ENCODE measurements around the gene CRADD. TPM values are rescaled to one million over a fixed set of nuclear protein-coding genes. Genes with fewer than 3 reads are reported as not detected.

Gene CRADD
- total and polyA plus RNA-seq, 10 of the 15 experiments (the other 5 are each of a cell fraction or from before 2014, with no cell fraction given), result 7.6 to 15.5 (median 11.7) TPM

DNA sequence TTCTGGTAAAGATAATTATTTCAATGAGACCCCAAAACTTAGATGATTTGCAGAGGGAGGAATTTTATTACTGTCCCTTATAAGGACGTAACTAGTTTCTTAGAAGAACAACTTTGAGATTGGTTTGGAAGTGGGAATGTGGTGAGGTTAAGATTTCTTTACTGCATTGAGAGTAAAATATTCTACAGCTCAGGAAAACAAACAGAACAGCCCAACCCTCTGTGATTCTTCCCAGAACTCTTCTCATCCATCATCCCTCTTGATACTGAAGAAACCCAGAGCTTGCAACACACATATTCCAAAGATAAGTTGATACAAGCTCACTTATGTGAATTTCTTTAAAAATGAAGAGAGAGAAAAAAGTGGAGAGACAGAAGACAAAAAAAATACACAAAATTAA lies 234.2 kb downstream of the CRADD start:
- TF ChIP-seq NR2F1 (conservative IDR thresholded peaks at IDR 0.05) (no peak), SRF (IDR thresholded peaks at IDR 0.05; ENCODE audit: low read depth in 2 of 2, low read length in 2 of 2) (no peak), YY1 (IDR thresholded peaks at IDR 0.05; ENCODE audit: low read depth, low read length) (no peak), POLR2AphosphoS2 (IDR thresholded peaks at IDR 0.05; ENCODE audit: low read depth, low read length) (no peak), SIX5 (IDR thresholded peaks at IDR 0.05; ENCODE audit: low read depth, low read length, severe bottlenecking) (no peak), ZNF687 (IDR thresholded peaks at IDR 0.05) (no peak), ZNF592 (IDR thresholded peaks at IDR 0.05) (no peak), KLF5 (IDR thresholded peaks at IDR 0.05; ENCODE audit: partially characterized antibody) (no peak), ZNF384 (IDR thresholded peaks at IDR 0.05; ENCODE audit: borderline replicate concordance, low read depth, low read length) (no peak), ZNF622 (IDR thresholded peaks at IDR 0.05) (no peak)
- TF ChIP-seq, protein P1, sequence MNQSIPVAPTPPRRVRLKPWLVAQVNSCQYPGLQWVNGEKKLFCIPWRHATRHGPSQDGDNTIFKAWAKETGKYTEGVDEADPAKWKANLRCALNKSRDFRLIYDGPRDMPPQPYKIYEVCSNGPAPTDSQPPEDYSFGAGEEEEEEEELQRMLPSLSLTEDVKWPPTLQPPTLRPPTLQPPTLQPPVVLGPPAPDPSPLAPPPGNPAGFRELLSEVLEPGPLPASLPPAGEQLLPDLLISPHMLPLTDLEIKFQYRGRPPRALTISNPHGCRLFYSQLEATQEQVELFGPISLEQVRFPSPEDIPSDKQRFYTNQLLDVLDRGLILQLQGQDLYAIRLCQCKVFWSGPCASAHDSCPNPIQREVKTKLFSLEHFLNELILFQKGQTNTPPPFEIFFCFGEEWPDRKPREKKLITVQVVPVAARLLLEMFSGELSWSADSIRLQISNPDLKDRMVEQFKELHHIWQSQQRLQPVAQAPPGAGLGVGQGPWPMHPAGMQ (IDR thresholded peaks at IDR 0.05; ENCODE audit: borderline replicate concordance), result no peak
- TF ChIP-seq, protein P2, sequence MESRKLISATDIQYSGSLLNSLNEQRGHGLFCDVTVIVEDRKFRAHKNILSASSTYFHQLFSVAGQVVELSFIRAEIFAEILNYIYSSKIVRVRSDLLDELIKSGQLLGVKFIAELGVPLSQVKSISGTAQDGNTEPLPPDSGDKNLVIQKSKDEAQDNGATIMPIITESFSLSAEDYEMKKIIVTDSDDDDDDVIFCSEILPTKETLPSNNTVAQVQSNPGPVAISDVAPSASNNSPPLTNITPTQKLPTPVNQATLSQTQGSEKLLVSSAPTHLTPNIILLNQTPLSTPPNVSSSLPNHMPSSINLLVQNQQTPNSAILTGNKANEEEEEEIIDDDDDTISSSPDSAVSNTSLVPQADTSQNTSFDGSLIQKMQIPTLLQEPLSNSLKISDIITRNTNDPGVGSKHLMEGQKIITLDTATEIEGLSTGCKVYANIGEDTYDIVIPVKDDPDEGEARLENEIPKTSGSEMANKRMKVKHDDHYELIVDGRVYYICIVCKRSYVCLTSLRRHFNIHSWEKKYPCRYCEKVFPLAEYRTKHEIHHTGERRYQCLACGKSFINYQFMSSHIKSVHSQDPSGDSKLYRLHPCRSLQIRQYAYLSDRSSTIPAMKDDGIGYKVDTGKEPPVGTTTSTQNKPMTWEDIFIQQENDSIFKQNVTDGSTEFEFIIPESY (IDR thresholded peaks at IDR 0.05), result no peak
- no TSS peak for BruUV-seq (replicated peaks)
- ATAC-seq, result no peak
- Histone ChIP-seq H3K9me3 (replicated peaks; ENCODE audit: control insufficient read depth, insufficient read depth, low read length) (no peaks in the 10 kb centered on the region), H3K4me2 (ENCODE audit: control insufficient read depth, insufficient read depth) (no peak overlapping the region), H2AFZ (ENCODE audit: control insufficient read depth, low read depth, low read length) (no peak overlapping the region), H3K4me3 (no peak overlapping the region), H3K9ac (ENCODE audit: control insufficient read depth, insufficient read depth, low read length) (no peak overlapping the region), H3K36me3 (ENCODE audit: control insufficient read depth in 2 of 2, insufficient read depth in 2 of 2, low read length in 1 of 2) (no peaks in the 10 kb centered on the region), H3K27ac (ENCODE audit: control insufficient read depth, insufficient read depth) (no peak overlapping the region), H3K27me3 (replicated peaks in 1 of 2; ENCODE audit: control insufficient read depth in 2 of 2, insufficient read depth in 2 of 2, low read length in 1 of 2) (no peaks in the 10 kb centered on the region), H3K4me1 (ENCODE audit: control insufficient read depth, insufficient read depth, low read length) (no peaks in the 10 kb centered on the region), H3K79me2 (ENCODE audit: control insufficient read depth, insufficient read depth, low read length) (no peaks in the 10 kb centered on the region), H4K20me1 (ENCODE audit: control insufficient read depth, insufficient read depth) (no peaks in the 10 kb centered on the region)
- no peak for FAIRE-seq
- in situ Hi-C loops (cut with MboI) (no loop called here), intact Hi-C loops (cut with micrococcal nuclease; ENCODE audit: unreplicated experiment) (no loop called here)
- RAD21 ChIA-PET (ENCODE audit: unreplicated experiment), result no interaction called here
- POLR2A ChIA-PET, result no interaction called here
- 4% methylated on average over 1 of the region's 1 CpG for WGBS (ENCODE audit: insufficient coverage, insufficient replicate concordance, low lambda C conversion rate, missing lambda C conversion rate)
- no peak for DNase-seq (ENCODE audit: low read depth, low spot score)
- CTCF ChIA-PET, result interaction anchor here (0.5 kb wide), 1 partner anchor 14 kb away, joined by 5 read pairs; no protein-coding TSS in a partner anchor
- SMC1A ChIA-PET (ENCODE audit: uncharacterized antibody, unreplicated experiment), result no interaction called here

All from GM12878 (cell line).